ENCODE results near the gene PTGES3L. TPM values are rescaled to one million over a fixed set of nuclear protein-coding genes. Genes with fewer than 3 reads are reported as not detected.

PTGES3L gene
- total and polyA plus RNA-seq, 4 donors = 0.08 to 0.19 (median 0.13) TPM; not detected in 1

DNA sequence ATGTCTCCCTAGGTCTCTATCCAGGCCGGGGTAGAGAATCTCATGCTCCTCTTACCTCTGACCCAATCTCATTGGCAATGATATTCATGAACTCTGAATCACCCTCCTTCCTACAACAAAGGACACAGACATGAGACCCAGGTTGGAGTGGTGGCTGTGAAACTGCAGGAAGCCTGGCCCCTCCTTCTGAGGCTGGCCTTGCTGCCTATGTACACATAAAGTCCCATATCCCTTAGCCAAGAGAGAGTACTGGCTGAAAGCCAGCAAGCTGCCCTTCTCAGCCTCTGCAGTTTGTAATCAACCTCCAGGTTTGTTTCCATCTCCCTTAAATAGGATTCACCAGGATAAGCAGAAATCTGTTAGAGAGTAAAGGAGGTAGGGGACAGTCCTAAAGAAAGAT lies 26.2 kb downstream of the PTGES3L start:
- no peak for TF ChIP-seq NR2F2 (IDR thresholded peaks at IDR 0.05)
- TF ChIP-seq HNF4A (conservative IDR thresholded peaks at IDR 0.05) = no peak
- TF ChIP-seq, protein P1, sequence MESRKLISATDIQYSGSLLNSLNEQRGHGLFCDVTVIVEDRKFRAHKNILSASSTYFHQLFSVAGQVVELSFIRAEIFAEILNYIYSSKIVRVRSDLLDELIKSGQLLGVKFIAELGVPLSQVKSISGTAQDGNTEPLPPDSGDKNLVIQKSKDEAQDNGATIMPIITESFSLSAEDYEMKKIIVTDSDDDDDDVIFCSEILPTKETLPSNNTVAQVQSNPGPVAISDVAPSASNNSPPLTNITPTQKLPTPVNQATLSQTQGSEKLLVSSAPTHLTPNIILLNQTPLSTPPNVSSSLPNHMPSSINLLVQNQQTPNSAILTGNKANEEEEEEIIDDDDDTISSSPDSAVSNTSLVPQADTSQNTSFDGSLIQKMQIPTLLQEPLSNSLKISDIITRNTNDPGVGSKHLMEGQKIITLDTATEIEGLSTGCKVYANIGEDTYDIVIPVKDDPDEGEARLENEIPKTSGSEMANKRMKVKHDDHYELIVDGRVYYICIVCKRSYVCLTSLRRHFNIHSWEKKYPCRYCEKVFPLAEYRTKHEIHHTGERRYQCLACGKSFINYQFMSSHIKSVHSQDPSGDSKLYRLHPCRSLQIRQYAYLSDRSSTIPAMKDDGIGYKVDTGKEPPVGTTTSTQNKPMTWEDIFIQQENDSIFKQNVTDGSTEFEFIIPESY (IDR thresholded peaks at IDR 0.05) = no peak
- no peak for TF ChIP-seq ATF3 (IDR thresholded peaks at IDR 0.05)
- no peak for TF ChIP-seq RXRA (IDR thresholded peaks at IDR 0.05)
- TF ChIP-seq SP1 (IDR thresholded peaks at IDR 0.05) = no peak
- no peak for TF ChIP-seq TAF1 (conservative IDR thresholded peaks at IDR 0.05)
- no peak for TF ChIP-seq HNF4G (IDR thresholded peaks at IDR 0.05)
- no peak for TF ChIP-seq EGR1 (IDR thresholded peaks at IDR 0.05; ENCODE audit: low read depth in 2 of 2)
- no peak for TF ChIP-seq GABPA (IDR thresholded peaks at IDR 0.05 in 1 of 2, conservative IDR thresholded peaks at IDR 0.05 in 1 of 2)
- H3K4me3 ChIP-seq (ENCODE audit: low read depth in 1 of 3, low read length in 3 of 3) = no peak overlapping the region
- H3K9ac ChIP-seq (ENCODE audit: low read depth in 1 of 2, low read length in 2 of 2) = no peak overlapping the region
- no peaks in the 10 kb centered on the region for H3K9me3 ChIP-seq (ENCODE audit: control insufficient read depth in 4 of 4, low read length in 3 of 4)
- H3K4me1 ChIP-seq (ENCODE audit: control insufficient read depth in 4 of 4, insufficient read depth in 4 of 4, low read length in 3 of 4) = no peaks in the 10 kb centered on the region
- H3K27ac ChIP-seq (ENCODE audit: low read depth in 1 of 2, low read length in 2 of 2) = no peak overlapping the region
- H3K27me3 ChIP-seq (ENCODE audit: control insufficient read depth in 4 of 4, insufficient read depth in 4 of 4, low read length in 3 of 4) = no peaks in the 10 kb centered on the region
- peaks cover 12 to 77% (median 57%) of the 10 kb centered on the region in 4 donors for H3K36me3 ChIP-seq (ENCODE audit: control insufficient read depth in 4 of 4, insufficient read depth in 3 of 4, low read depth in 1 of 4, low read length in 3 of 4)
- 98% methylated on average over 1 of the region's 1 CpG for WGBS
- no peak for DNase-seq (ENCODE audit: low spot score)

- WGBS = 94% methylated on average over 13 of the region's 13 CpGs
- H3K4me3 ChIP-seq (ENCODE audit: low read depth in 1 of 3, low read length in 3 of 3) = no peak overlapping the region
- no peaks in the 10 kb centered on the region for H3K9me3 ChIP-seq (ENCODE audit: control insufficient read depth in 4 of 4, low read length in 3 of 4)
- no peaks in the 10 kb centered on the region for H3K27me3 ChIP-seq (ENCODE audit: control insufficient read depth in 4 of 4, insufficient read depth in 4 of 4, low read length in 3 of 4)
- H3K4me1 ChIP-seq (ENCODE audit: control insufficient read depth in 4 of 4, insufficient read depth in 4 of 4, low read length in 3 of 4) = no peaks in the 10 kb centered on the region
- H3K27ac ChIP-seq (ENCODE audit: low read depth in 1 of 2, low read length in 2 of 2) = no peak overlapping the region
- no peak overlapping the region for H3K9ac ChIP-seq (ENCODE audit: low read depth in 1 of 2, low read length in 2 of 2)
- TF ChIP-seq NR2F2 (IDR thresholded peaks at IDR 0.05) (no peak), GABPA (IDR thresholded peaks at IDR 0.05 in 1 of 2, conservative IDR thresholded peaks at IDR 0.05 in 1 of 2) (no peak), YY1 (IDR thresholded peaks at IDR 0.05) (no peak), ATF3 (IDR thresholded peaks at IDR 0.05) (no peak), EGR1 (IDR thresholded peaks at IDR 0.05; ENCODE audit: low read depth in 2 of 2) (no peak), SP1 (IDR thresholded peaks at IDR 0.05) (no peak)
- TF ChIP-seq, protein P1 (IDR thresholded peaks at IDR 0.05) = no peak
- peaks cover 10 to 55% (median 40%) of the 10 kb centered on the region in 4 donors for H3K36me3 ChIP-seq (ENCODE audit: control insufficient read depth in 4 of 4, insufficient read depth in 3 of 4, low read depth in 1 of 4, low read length in 3 of 4)
- DNase-seq (ENCODE audit: low spot score) = no peak
Measured at GRCh38 chr17:42950044-42950783, 29.7 kb downstream of the PTGES3L start.

DNA sequence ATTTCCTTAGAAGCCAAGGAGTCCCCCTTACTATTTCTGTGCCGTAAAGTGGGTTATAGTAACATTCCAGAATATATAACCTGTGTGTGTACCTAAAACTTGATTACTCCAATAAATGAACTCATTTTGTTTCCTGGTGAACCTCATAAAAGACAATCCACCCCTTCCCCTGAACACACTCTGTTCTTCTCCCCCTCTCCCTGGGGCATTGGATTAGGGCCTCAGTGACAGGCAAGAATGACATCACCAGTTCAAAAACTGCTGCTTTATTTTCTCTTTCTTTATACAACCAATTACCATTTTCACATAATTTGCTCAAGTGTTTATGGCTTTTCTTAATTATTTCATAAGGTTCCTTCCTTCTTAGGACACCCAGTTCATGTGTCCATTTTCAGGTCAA lies 33.1 kb downstream of the PTGES3L start:
- no peaks in the 10 kb centered on the region for H3K27me3 ChIP-seq (ENCODE audit: control insufficient read depth in 4 of 4, insufficient read depth in 4 of 4, low read length in 3 of 4)
- no peak for DNase-seq (ENCODE audit: low spot score)
- 93% methylated on average over 1 of the region's 1 CpG for whole genome bisulfite sequencing
- no peaks in the 10 kb centered on the region for H3K9me3 ChIP-seq (ENCODE audit: control insufficient read depth in 4 of 4, low read length in 3 of 4)
- H3K36me3 ChIP-seq (ENCODE audit: control insufficient read depth in 4 of 4, insufficient read depth in 3 of 4, low read depth in 1 of 4, low read length in 3 of 4) = peaks cover 2 to 24% (median 19%) of the 10 kb centered on the region in 4 donors
- no peak overlapping the region for H3K4me3 ChIP-seq (ENCODE audit: low read depth in 1 of 3, low read length in 3 of 3)
- H3K4me1 ChIP-seq (ENCODE audit: control insufficient read depth in 4 of 4, insufficient read depth in 4 of 4, low read length in 3 of 4) = no peaks in the 10 kb centered on the region
- H3K27ac ChIP-seq (ENCODE audit: low read depth in 1 of 2, low read length in 2 of 2) = no peak overlapping the region
- H3K9ac ChIP-seq (ENCODE audit: low read depth in 1 of 2, low read length in 2 of 2) = no peak overlapping the region
- TF ChIP-seq CTCF (IDR thresholded peaks at IDR 0.05; ENCODE audit: low read depth, low read length, missing input control) = no peak
- no peak for TF ChIP-seq RXRA (IDR thresholded peaks at IDR 0.05)
- TF ChIP-seq HNF4G (IDR thresholded peaks at IDR 0.05) = no peak
- TF ChIP-seq NR2F2 (IDR thresholded peaks at IDR 0.05) = no peak
- no peak for TF ChIP-seq YY1 (IDR thresholded peaks at IDR 0.05)
- no peak for TF ChIP-seq FOXA1 (IDR thresholded peaks at IDR 0.05)
- no peak for TF ChIP-seq TAF1 (conservative IDR thresholded peaks at IDR 0.05)
- no peak for TF ChIP-seq JUND (IDR thresholded peaks at IDR 0.05)
- TF ChIP-seq HNF4A (conservative IDR thresholded peaks at IDR 0.05) = no peak
- TF ChIP-seq, protein P1 (IDR thresholded peaks at IDR 0.05) = no peak
- no peak for TF ChIP-seq EGR1 (IDR thresholded peaks at IDR 0.05; ENCODE audit: low read depth in 2 of 2)

All from liver (tissue), 9 donors.